ENCODE data around the gene CCNH.

DNA sequence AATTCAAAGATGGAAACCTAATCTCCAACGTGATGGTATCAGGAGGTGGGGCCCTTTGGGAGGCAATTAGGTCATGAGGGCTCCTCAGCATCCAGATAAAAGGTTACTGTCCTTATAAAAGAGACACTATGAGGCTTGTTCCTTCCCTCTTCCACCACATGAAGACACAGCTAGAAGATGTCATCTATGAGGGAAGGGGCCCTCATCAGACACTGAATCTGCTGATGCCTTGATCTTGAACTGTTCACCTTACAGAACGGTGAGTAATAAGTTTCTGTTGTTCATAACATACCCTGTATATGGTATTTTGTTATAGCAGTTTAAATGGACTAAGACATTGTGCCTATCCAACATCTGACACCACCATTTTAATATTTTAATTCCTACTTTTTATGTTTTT, 19.7 kb upstream of the CCNH start:
- no peak for TF ChIP-seq FOXM1 (IDR thresholded peaks at IDR 0.05; ENCODE audit: low read depth)
- TF ChIP-seq, protein P1, sequence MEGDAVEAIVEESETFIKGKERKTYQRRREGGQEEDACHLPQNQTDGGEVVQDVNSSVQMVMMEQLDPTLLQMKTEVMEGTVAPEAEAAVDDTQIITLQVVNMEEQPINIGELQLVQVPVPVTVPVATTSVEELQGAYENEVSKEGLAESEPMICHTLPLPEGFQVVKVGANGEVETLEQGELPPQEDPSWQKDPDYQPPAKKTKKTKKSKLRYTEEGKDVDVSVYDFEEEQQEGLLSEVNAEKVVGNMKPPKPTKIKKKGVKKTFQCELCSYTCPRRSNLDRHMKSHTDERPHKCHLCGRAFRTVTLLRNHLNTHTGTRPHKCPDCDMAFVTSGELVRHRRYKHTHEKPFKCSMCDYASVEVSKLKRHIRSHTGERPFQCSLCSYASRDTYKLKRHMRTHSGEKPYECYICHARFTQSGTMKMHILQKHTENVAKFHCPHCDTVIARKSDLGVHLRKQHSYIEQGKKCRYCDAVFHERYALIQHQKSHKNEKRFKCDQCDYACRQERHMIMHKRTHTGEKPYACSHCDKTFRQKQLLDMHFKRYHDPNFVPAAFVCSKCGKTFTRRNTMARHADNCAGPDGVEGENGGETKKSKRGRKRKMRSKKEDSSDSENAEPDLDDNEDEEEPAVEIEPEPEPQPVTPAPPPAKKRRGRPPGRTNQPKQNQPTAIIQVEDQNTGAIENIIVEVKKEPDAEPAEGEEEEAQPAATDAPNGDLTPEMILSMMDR (IDR thresholded peaks at IDR 0.05) = no peak
- no peak for TF ChIP-seq GATA2 (CRISPR knock-in tag; IDR thresholded peaks at IDR 0.05)
- TF ChIP-seq, protein P2, sequence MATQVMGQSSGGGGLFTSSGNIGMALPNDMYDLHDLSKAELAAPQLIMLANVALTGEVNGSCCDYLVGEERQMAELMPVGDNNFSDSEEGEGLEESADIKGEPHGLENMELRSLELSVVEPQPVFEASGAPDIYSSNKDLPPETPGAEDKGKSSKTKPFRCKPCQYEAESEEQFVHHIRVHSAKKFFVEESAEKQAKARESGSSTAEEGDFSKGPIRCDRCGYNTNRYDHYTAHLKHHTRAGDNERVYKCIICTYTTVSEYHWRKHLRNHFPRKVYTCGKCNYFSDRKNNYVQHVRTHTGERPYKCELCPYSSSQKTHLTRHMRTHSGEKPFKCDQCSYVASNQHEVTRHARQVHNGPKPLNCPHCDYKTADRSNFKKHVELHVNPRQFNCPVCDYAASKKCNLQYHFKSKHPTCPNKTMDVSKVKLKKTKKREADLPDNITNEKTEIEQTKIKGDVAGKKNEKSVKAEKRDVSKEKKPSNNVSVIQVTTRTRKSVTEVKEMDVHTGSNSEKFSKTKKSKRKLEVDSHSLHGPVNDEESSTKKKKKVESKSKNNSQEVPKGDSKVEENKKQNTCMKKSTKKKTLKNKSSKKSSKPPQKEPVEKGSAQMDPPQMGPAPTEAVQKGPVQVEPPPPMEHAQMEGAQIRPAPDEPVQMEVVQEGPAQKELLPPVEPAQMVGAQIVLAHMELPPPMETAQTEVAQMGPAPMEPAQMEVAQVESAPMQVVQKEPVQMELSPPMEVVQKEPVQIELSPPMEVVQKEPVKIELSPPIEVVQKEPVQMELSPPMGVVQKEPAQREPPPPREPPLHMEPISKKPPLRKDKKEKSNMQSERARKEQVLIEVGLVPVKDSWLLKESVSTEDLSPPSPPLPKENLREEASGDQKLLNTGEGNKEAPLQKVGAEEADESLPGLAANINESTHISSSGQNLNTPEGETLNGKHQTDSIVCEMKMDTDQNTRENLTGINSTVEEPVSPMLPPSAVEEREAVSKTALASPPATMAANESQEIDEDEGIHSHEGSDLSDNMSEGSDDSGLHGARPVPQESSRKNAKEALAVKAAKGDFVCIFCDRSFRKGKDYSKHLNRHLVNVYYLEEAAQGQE (IDR thresholded peaks at IDR 0.05; ENCODE audit: low read depth, low read length) = no peak
- no peak for TF ChIP-seq POLR2AphosphoS5 (IDR thresholded peaks at IDR 0.05; ENCODE audit: low read depth, low read length)
- no peak for TF ChIP-seq TAF1 (IDR thresholded peaks at IDR 0.05; ENCODE audit: borderline replicate concordance, low read depth, low read length)
- TF ChIP-seq, protein P3, sequence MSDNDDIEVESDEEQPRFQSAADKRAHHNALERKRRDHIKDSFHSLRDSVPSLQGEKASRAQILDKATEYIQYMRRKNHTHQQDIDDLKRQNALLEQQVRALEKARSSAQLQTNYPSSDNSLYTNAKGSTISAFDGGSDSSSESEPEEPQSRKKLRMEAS (IDR thresholded peaks at IDR 0.05; ENCODE audit: low read depth) = no peak
- TF ChIP-seq, protein P4, sequence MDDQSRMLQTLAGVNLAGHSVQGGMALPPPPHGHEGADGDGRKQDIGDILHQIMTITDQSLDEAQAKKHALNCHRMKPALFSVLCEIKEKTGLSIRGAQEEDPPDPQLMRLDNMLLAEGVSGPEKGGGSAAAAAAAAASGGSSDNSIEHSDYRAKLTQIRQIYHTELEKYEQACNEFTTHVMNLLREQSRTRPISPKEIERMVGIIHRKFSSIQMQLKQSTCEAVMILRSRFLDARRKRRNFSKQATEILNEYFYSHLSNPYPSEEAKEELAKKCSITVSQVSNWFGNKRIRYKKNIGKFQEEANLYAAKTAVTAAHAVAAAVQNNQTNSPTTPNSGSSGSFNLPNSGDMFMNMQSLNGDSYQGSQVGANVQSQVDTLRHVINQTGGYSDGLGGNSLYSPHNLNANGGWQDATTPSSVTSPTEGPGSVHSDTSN (IDR thresholded peaks at IDR 0.05) = no peak
- no peak for TF ChIP-seq EP300 (IDR thresholded peaks at IDR 0.05; ENCODE audit: borderline replicate concordance in 1 of 2, low read depth in 1 of 2, low read length in 1 of 2)
